Measurements from ENCODE around the gene UBAP1L.
"Not testable (repeated sequence)": the region's sequence is repeated elsewhere in the genome, so short reads cannot be mapped to it uniquely, and the experiment has no call there.

The UBAP1L gene

DNA sequence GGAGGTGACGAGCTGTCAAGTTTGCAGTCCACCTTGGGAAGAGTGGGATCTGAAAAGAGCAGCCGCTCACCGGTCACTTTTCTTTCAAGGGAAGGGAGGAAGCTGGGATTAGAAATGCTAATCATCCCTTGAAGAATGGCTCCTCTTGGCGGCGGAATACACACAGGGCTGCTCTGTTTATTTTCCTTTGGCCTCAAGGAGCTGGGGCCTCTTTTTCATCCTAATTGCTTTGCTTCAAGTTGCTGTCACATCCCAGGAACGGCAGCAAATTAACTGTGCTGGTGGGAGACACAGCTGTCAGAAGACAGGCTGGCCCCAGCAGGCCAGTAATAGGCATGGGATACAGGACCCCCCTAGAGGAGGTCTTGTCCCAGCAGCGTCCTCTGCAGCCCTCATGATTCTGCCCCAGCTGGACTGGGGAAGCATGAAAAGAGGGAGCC is 31.7 kb downstream of the UBAP1L start:
- DNase-seq = peak; percentile 20

DNA sequence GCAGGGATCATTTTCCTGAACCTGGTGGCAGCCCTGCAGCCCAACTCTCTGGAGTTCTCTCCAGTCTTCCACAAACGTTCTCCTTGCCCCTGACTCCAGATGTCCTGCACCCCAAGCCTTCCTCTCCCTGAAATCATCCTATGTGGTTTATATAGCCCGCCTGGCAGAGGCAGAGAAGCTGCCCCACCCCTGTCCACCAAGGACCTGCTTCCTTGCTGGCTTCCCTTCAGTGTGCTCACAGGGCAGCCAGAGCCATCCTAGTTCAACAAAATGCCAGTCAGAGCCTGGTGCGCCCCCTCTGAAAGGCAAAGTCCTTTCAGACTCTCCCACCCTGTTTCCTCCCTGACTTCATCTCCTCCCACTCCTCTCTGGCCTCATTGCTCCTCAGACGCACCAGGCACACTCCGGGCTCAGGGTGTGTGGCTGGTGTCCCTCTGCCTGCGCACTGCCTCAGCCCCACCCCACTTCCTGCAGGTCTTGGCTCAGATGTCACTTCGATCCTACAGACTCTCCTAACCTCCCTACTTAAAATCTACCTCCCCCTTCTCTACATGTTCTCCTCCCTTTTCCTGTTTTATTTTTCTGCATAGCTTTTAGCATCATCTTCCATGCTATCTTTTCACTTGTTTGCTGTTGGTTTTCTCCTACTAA is 32.6 kb downstream of the UBAP1L start:
- no peak for DNase-seq

DNA sequence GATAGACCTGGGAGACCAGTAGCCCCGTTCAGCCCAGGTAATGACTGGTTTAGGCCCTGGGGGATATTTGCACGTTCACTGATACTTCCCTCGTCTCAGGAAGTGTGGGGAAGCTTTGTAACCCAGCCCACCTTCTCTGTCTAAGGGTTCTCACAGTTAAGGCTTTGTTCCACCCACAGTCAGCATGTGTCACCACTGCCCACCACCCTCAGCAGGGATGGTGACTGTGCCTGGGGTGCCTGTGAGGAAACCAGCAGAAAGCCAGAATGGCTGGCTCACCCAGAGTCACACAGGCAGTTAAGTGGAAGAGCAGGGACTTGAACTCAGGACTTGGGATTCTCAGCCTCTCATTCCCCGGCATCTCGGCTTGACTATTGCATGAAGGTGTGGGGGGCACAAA is 33.2 kb downstream of the UBAP1L start:
- no peak for DNase-seq

DNA sequence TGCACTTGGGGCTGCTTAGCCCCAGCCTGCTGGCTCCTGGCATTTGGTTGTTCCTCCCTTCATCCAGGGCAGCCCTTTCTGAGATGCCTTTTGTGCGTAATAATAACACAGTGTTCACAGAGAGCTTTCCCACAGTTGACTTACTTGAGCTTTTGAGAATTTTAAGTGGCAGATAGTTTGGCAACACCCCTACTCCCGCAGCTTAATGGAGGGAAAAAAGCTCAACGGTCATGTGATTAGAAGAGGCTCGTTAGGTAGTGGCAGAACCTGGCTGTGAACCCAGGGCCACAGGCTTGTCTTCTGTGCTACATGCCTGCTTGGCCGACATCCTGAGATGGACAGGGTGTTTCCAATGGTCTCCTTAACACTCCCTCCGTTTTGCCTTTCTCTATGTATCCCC is 33.7 kb downstream of the UBAP1L start:
- DNase-seq = no peak

DNA sequence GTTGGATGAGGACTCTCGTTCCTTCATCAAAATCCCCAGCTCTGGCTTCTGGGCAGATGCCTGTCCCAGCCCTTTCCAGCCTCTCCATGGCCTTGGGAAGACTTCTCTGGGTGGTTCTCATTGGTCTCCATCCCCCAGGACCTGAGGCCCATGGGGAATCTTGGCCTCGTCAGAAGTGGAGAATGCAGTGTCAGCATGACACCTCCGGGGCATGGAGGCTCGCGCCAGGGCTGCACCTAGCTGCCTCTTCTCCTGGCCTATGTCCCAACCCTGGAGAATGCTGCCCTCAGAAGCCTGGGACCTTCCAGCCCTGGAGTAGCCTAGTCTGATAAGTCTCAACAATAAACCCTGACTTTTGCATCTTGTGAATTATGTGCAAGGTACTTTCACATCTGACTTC is 35.4 kb downstream of the UBAP1L start:
- no peak for DNase-seq

DNA sequence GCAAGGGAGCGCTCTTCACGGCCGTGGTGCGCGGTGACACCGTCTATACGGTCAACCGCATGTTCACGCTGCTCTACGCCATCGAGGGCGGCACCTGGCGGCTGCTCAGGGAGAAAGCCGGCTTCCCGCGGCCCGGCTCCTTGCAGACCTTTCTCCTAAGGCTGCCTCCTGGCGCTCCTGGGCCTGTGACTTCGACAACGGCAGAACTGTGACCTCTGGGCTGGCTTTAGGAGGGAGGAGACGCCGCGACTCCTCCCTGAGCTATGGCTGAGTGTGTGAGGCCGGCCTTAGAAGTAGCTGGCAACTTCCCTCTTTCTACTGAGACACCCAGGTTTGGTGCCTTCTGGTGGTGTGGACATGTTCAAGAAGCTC is 37.0 kb downstream of the UBAP1L start:
- peak; percentile 49 for DNase-seq

DNA sequence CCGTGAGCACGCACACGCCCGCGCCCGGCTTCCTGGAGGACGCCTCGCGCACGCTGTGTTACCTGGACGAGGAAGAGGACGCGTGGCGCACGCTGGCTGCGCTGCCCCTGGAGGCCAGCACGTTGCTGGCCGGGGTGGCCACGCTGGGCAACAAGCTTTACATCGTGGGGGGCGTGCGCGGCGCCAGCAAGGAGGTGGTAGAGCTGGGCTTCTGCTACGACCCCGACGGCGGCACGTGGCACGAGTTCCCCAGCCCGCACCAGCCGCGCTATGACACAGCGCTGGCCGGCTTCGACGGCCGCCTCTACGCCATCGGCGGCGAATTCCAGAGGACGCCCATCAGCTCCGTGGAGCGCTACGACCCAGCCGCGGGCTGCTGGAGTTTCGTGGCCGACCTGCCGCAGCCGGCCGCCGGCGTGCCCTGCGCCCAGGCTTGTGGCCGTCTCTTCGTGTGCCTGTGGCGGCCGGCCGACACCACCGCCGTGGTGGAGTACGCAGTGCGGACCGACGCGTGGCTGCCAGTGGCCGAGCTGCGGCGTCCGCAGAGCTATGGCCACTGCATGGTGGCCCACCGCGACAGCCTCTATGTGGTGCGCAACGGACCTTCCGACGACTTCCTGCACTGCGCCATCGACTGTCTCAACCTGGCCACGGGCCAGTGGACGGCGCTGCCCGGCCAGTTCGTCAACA is 37.6 kb downstream of the UBAP1L start:
- DNase-seq = no peak

DNA sequence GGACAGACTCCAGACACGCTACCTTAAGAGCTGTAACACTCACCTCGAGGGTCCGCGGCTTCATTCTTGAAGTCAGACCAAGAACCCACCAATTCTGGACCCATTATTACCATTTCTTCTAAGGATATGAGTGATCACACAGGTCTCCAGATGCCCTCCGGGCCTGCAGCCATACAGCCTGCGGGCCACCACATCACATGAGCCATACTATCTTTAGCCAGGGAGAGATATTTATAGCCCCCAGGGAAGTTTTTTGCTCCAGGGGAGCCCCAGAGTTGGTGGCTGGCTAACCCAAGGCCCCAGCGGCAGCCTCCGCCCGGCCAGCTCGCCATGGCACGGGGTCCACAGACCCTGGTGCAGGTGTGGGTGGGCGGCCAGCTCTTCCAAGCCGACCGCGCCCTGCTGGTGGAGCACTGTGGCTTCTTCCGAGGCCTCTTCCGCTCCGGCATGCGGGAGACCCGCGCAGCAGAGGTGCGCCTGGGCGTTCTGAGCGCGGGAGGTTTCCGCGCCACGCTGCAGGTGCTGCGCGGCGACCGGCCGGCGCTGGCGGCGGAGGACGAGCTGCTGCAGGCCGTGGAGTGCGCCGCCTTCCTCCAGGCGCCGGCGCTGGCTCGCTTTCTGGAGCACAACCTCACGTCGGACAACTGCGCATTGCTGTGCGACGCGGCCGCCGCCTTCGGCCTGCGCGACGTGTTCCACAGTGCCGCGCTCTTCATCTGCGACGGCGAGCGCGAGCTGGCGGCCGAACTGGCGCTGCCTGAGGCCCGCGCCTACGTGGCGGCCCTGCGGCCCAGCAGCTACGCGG is 38.3 kb downstream of the UBAP1L start, which contains the start of gene KBTBD13:
KBTBD13 (plus strand) TSS at position 261 of the 805 bp plus-strand sequence; CDS start at position 331, 70 bp downstream.
- DNase-seq = no peak

DNA sequence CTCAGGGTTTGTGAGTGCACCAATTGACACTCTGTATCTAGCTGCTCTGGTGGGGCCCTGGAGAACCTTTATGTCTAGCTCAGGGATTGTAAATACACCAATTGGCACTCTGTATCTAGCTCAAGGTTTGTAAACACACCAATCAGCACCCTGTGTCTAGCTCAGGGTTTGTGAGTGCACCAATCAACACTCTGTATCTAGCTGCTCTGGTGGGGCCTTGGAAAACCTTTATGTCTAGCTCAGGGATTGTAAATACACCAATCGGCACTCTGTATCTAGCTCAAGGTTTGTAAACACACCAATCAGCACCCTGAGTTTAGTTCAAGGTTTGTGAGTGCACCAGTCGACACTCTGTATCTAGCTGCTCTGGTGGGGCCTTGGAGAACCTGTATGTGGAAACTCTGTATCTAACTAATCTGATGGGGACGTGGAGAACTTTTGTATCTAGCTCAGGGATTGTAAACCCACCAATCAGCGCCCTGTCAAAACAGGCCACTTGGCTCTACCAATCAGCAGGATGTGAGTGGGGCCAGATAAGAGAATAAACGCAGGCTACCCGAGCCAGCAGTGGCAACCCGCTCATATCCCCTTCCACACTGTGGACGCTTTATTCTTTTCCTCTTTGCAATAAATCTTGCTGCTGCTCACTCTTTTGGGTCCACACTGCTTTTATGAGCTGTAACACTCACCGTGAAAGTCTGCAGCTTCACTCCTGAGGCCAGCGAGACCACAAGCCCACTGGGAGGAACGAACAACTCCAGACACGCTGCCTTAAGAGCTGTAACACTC is 39.2 kb downstream of the UBAP1L start:
- not testable (repeated sequence) for DNase-seq

DNA sequence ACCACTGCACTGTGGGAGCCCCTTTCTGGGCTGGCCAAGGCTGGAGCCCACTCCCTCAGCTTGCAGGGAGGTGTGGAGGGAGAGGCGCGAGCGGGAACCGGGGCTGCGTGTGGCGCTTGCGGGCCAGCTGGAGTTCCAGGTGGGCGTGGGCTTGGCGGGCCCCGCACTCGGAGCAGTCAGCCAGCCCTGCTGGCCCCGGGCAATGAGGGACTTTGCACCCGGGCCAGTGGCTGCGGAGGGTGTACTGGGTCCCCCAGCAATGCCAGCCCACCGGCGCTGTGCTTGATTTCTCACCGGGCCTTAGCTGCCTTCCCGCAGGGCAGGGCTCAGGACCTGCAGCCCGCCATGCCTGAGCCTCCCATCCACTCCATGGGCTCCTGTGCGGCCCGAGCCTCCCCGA is 40.1 kb downstream of the UBAP1L start:
- not testable (repeated sequence) for DNase-seq

DNA sequence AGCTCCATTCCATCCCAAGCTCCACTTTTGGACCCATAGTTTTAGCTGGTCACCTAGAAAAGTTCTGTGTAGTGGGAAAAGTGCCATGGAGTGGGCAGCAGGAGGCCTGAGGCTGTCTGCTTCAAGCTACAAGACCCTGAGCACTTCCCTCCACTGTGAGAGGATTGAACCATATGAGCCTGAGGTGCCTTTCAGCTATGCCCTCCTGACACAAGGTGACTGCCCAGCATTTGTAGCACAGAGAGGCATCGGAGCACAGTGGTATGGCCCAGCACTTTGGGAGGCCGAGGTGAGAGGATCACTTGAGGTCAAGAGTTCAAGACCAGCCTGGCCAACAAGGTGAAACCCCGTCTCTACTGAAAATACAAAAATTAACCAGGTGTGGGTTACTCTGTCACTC is 42.4 kb downstream of the UBAP1L start:
- no peak for DNase-seq

DNA sequence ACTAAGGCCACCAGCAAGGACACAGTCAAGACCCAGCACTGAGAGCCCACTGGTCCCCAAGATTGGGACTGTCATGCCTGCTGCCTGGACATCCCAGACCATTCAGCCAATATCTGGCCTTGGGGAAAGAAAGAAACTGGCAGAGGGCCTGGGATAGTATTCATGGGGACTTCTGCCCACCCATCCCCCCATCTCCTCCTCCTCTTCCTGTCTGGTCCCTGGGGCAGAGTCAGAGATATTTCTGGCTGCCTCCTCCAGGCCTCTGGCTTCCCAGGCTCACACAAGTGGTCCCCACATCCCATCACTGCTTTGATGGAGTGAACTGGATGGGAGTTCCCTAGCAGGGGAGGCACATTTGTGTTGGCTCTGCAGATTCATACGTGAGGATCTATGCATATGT is 43.0 kb downstream of the UBAP1L start:
- DNase-seq = peak; percentile 38

DNA sequence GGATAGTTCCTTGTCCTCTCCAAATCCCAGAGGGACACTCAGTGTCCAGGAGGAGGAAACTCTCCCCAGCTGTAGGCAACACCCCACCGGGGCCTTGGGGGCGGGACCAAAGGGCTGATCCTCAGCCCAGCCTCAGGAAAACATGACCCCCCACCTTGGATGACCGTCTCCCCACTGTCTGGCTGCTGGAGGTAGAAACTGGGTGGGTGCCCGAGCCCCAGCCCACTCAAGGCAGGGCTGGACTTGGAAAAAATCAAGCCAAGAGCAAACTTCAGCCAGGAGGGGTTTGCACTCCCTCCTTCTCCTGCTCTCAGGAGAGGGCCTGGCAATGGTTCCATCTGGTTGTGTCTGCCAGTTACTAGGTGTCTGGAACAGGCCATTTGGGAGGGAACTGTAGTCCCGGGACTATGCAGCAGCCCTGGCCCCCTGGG is 43.6 kb downstream of the UBAP1L start:
- no peak for DNase-seq

DNA sequence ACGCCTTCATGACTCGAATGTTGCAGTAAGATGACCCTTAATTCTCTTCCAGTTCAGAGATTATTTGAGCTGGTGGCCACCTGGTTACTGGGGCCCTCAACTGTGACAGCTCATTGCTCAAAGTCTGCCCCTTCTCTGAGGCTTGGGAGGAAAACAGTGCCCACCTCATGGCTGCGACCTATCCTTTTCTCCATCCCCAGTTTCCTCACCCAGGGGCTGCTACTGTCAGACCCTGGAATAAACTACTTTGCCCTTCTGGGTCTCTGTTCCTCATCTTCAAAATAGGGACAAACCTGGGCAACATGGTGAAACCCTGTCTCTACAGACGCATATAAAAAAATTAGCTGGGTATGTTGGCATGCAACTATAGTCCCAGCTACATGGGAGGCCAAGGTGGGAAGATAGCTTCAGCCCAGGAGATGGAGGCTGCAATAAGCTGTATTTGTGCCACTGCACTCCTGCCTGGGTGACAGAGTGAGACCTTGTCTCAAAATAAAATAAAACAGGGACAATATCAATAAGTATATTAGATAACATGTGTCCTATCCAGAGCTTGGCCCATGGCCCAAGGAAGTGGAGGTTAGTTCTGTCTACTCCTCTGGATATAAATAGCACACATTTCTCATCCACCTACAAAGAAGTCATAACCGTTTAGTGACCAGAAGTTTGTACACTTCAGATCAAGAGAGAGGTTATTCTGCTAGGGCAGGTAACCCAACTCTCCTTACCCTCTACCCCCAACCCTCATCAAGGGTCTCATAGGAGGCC is 45.0 kb downstream of the UBAP1L start:
- no peak for DNase-seq

DNA sequence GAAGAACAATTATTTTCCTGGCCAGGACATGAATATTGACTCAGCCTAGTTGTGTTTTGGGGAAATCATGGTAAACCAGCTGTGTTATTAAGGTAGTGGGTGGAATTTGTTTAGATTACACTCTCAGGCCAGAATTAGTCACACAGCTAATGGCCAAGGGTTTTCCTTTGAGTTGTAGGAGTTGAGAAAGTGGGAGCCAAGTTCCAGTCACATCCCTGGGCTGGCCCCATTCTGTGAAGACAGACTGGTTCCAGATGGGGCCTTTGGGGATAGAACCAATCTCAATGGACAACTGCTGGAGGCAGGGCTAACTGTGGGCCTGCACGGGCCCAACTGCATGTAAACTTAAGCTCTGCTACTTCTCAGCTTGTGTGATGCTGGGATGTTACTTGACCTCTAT is 45.8 kb downstream of the UBAP1L start:
- DNase-seq = peak; percentile 73

DNA sequence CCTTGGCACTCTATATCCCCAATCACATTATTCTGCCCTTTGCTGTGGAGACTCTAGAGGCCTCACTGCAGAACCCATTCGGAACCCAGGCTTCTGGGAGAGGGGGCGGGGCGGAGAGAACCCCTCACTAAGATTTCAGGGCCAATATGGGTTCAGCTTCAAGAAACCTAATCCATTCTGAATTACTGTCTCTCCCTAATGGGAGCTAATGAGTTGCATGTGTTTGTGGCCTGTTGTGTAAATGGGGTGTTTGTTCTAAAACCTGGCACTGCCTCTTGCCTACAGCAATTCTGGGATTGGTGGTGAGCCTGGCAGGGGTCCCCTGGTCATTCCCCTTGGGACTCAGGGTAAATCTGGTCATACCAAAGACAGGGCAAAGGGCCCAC is 46.6 kb downstream of the UBAP1L start:
- DNase-seq = no peak

DNA sequence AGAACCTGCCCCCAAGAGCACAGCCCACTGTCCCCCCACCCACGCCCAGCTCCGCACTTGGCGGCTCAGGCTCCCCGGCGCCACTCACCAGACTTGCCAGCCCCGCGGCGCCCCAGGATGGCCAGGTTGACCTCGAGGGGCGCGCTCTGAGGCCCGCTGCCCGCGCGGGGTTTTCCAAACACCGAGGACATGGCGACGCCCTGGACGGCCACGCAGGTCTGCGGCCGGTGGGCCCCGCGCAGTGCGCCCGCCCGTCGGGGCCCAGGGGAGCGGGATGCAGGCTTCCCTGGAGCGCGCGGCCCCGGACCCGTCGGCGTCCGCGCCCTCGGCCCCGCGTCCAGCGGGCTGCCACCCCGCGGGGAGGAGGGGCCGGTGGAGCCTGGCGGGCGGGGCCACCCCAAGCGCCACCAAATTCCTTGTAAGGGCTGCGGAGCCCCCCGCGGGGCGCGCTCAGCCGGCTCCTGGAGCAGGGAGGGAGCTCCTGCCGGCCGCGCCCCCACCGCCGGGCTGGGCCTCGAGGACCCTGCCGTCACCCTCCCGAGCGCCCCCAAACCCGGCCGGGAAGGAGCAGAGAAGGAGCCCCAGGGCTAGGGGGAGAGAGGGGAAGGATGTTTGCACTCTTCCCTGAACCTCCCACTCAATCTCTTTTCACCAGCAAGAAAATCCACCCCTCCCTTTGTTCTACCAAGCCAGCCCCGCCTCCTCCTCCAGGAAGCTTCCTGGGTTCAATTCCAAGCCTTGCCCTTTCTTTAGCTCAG is 47.2 kb downstream of the UBAP1L start, which contains the start of gene RASL12:
RASL12 (minus strand) TSS at position 347 of the 758 bp plus-strand sequence; CDS start at position 191, 156 bp downstream.
- no peak for DNase-seq

DNA sequence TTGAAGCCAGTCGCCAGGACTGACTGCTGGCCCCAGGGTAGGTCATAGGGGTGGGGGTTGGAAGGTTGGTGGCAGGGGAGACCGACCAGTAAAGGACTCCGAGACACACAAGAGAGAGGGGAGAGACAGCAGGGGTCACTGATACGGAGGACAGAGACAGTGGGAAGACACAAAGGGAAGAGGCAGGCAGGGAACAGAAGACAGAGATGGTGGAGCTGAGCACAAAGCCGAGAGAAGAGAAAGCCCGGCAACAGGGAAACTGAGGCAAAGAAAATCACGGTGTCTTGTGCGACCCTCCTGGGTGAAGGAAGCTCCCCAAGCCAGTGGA is 47.7 kb downstream of the UBAP1L start:
- no peak for DNase-seq

DNA sequence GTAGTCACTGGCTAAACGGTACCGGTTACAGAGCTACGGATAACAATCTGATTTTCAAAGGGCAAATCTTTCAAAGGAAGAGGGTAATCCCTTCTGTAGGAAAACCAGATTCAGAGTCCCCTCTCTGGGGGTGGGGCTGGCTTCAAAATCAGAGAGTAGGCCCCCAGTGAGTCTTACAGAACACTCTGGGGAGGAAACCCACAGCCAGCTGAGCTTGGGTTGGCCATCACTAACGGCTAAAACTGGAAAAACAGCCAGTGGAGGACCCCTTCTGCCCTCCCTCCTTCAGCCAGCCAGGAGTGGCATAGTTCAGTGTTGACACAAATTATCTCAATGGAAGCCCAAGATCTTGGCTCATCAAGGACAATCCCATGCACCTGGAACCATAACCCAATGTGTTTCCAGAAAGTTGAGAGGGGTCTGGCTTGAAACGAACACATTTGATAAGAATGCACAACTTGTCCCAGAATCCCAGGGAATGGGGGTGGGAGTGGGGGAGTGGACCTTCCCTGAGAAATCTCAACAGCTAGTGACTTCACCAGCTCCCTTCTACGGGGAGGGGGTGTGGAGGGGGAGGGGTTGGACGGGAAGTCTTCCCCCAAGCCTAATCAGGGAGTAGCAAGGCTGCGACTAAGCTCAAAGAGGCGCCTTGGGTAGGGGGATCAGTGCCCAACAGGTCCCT is 48.2 kb downstream of the UBAP1L start:
- no peak for DNase-seq

DNA sequence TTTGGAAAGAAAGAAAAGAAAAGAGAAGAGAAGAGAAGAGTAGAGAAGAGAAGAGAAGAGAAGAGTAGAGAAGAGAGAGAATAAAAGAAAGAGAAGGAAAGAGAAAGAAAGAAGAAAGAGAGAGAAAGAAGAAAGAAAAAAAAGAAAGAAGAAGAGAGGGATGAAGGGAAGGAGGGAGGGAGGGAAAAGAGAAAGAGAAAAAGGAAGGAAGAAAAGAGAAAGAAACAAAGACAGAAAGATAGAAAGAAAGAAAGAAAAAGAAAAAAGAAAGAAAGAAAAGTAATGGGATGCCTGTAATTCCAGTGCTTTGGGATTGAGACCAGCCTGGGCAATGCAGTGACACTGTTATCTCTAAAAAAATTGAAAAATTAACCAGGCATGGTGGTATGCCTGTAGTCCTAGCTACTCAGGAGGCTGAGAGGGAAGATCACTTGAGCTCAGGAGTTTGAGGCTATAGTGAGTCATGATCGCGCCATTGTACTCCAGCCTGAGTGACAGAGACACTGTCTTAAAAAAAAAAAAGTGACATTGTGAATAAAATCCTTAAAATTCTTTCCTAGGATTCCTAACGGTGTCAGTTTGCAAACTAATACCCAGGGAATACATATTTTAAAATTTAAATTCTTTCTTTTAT is 48.9 kb downstream of the UBAP1L start:
- DNase-seq = no peak
